SK-N-SH (cell line): ENCODE data around the gene FAM240B. TPM values are rescaled to one million over a fixed set of nuclear protein-coding genes. Genes with fewer than 3 reads are reported as not detected.

ENCODE experiments used
- CTCF ChIA-PET: fragments of 300-600, 350-600 bp; formaldehyde crosslinking; extraction: SDS; loops from one replicate; lab custom pipeline; 2021; lab: Yijun Ruan, JAX
- POLR2A ChIA-PET: fragments of 350-600 bp; sonication (Branson Sonifier 250); formaldehyde crosslinking; extraction: SDS; loops from one replicate; lab custom pipeline; 2020; ENCODE audit warnings: antibody characterized with exemption, inconsistent platforms; lab: Yijun Ruan, JAX
- DNase-seq: peaks from one replicate; pipeline ENCODE4 v3.0.0; 2012
- H2AFZ ChIP-seq: fragments of 200-600 bp; sonication (generic); 2 replicates; pipeline ENCODE4 v1.8.1; 2016; ENCODE audit warnings: antibody characterized with exemption, mild to moderate bottlenecking, low read depth
- H3F3A ChIP-seq: fragments of 200-600 bp; sonication (generic); replicated peaks from 2 replicates; pipeline ENCODE3; 2016; ENCODE audit warnings: antibody characterized with exemption, mild to moderate bottlenecking; ENCODE audit not compliant: insufficient read depth
- H3K27ac ChIP-seq, 2 experiments: fragments of 200-500 bp in 1 of 2; fragments of 200-600 bp in 1 of 2; sonication (Bioruptor generic) in 1 of 2; sonication (generic), shearing (Covaris generic) in 1 of 2; 2 replicates each; pipeline versions ENCODE4 v1.5.1 to v1.6.1; 2014 to 2016; ENCODE audit warnings: low read depth in 2 of 2, inconsistent platforms in 1 of 2, low read length in 1 of 2, mild to moderate bottlenecking in 1 of 2, mixed read lengths in 1 of 2
- H3K27me3 ChIP-seq: fragments of 200-600 bp; sonication (generic), shearing (Covaris generic); 2 replicates; pipeline ENCODE4 v1.6.1; 2016; ENCODE audit warnings: mixed run types; ENCODE audit not compliant: insufficient read depth
- H3K36me3 ChIP-seq, 2 experiments: fragments of 200-500 bp in 1 of 2; fragments of 200-600 bp in 1 of 2; sonication (Bioruptor generic) in 1 of 2; sonication (generic) in 1 of 2; replicated peaks in 1 of 2; 2 replicates each; pipeline versions ENCODE3 to v1.5.1; 2014 to 2016; ENCODE audit warnings: low read length in 1 of 2, mild to moderate bottlenecking in 1 of 2; ENCODE audit not compliant: insufficient read depth in 2 of 2, control insufficient read depth in 1 of 2
- H3K4me1 ChIP-seq, 2 experiments: fragments of 200-500 bp in 1 of 2; fragments of 200-600 bp in 1 of 2; sonication (Bioruptor generic) in 1 of 2; sonication (generic), shearing (Covaris generic) in 1 of 2; 2 replicates each; pipeline versions ENCODE4 v1.5.1 to v1.6.1; 2014 to 2016; ENCODE audit warnings: low read depth in 1 of 2, low read length in 1 of 2, mixed run types in 1 of 2; ENCODE audit not compliant: insufficient read depth in 2 of 2, control insufficient read depth in 1 of 2
- H3K4me2 ChIP-seq: fragments of 200-600 bp; sonication (generic), shearing (Covaris generic); 2 replicates; pipeline ENCODE4 v1.6.1; 2017; ENCODE audit warnings: mixed run types
- H3K4me3 ChIP-seq, 2 experiments: fragments of 200-500 bp in 1 of 2; fragments of 200-600 bp in 1 of 2; sonication (Bioruptor generic) in 1 of 2; sonication (generic), shearing (Covaris generic) in 1 of 2; 2 replicates each; pipeline versions ENCODE4 v1.5.1 to v1.8.1; 2014 to 2016; ENCODE audit warnings: low read depth in 2 of 2, inconsistent platforms in 1 of 2, low read length in 1 of 2, mild to moderate bottlenecking in 1 of 2, mixed read lengths in 1 of 2, moderate library complexity in 1 of 2
- H3K79me2 ChIP-seq: fragments of 200-600 bp; sonication (generic); 2 replicates; pipeline ENCODE4 v1.8.1; 2017; ENCODE audit warnings: mild to moderate bottlenecking; ENCODE audit not compliant: insufficient read depth
- H3K9ac ChIP-seq: fragments of 200-600 bp; sonication (generic); 2 replicates; pipeline ENCODE4 v1.6.1; 2017; ENCODE audit warnings: mixed run types
- H3K9me2 ChIP-seq: fragments of 200-600 bp; sonication (generic); 2 replicates; pipeline ENCODE4 v1.6.1; 2017; ENCODE audit warnings: mixed run types
- H3K9me3 ChIP-seq: fragments of 200-600 bp; sonication (generic); 2 replicates; pipeline ENCODE4 v1.6.1; 2017; ENCODE audit warnings: mixed run types, mild to moderate bottlenecking, moderate library complexity
- H4K20me1 ChIP-seq: fragments of 200-600 bp; sonication (generic); 2 replicates; pipeline ENCODE4 v1.6.1; 2017; ENCODE audit warnings: mild to moderate bottlenecking, mixed run types; ENCODE audit not compliant: insufficient read depth
- CHD2 ChIP-seq: fragments of 150-350 bp; IDR thresholded peaks from 2 replicates; pipeline ENCODE4 v1.6.1; 2018; ENCODE audit warnings: low read length; ENCODE audit not compliant: partially characterized antibody
- EP300 ChIP-seq, 2 experiments: IDR thresholded peaks; 2 replicates each; pipeline versions ENCODE4 v1.4.0 to v1.6.1; 2012; ENCODE audit warnings: borderline replicate concordance in 1 of 2, low read depth in 1 of 2, low read length in 1 of 2
- FOSL2 ChIP-seq: IDR thresholded peaks from 2 replicates; pipeline ENCODE4 v1.4.0; 2012; ENCODE audit warnings: low read depth, mild to moderate bottlenecking, moderate library complexity, borderline replicate concordance
- FOXJ3 ChIP-seq: sonication (generic); formaldehyde crosslinking; IDR thresholded peaks from 2 replicates; pipeline ENCODE4 v1.5.1; 2020; ENCODE audit warnings: mild to moderate bottlenecking, missing genetic modification reagents
- FOXM1 ChIP-seq: IDR thresholded peaks from 2 replicates; pipeline ENCODE4 v1.4.0; 2012; ENCODE audit warnings: low read depth, mild to moderate bottlenecking
- GABPA ChIP-seq: IDR thresholded peaks from 2 replicates; pipeline ENCODE4 v1.4.0; 2012; ENCODE audit warnings: low read depth, mild to moderate bottlenecking
- GATA2 ChIP-seq: sonication (generic); formaldehyde crosslinking; IDR thresholded peaks from 2 replicates; pipeline ENCODE4 v1.5.0; 2020; ENCODE audit warnings: mild to moderate bottlenecking, missing genetic modification reagents
- IRF3 ChIP-seq: fragments of 150-350 bp; IDR thresholded peaks from 2 replicates; pipeline ENCODE4 v1.6.1; 2016; ENCODE audit warnings: mild to moderate bottlenecking, low read depth, low read length
- MAX ChIP-seq: IDR thresholded peaks from 2 replicates; pipeline ENCODE4 v1.4.0; 2012; ENCODE audit warnings: low read depth
- MEF2A ChIP-seq: IDR thresholded peaks from 2 replicates; pipeline ENCODE4 v1.4.0; 2012; ENCODE audit warnings: low read depth, borderline replicate concordance
- MXI1 ChIP-seq: IDR thresholded peaks from 2 replicates; pipeline ENCODE4 v1.6.1; 2012; ENCODE audit warnings: mild to moderate bottlenecking, low read depth, low read length, improper control_type of control experiment
- NRF1 ChIP-seq: IDR thresholded peaks from 2 replicates; pipeline ENCODE4 v1.6.1; 2012; ENCODE audit warnings: low read depth, mild to moderate bottlenecking, low read length
- RAD21 ChIP-seq: IDR thresholded peaks from 2 replicates; pipeline ENCODE4 v1.6.1; 2012; ENCODE audit warnings: mild to moderate bottlenecking, low read length
- RCOR1 ChIP-seq: fragments of 150-350 bp; IDR thresholded peaks from 2 replicates; pipeline ENCODE4 v1.6.1; 2017; ENCODE audit warnings: antibody characterized with exemption, low read length
- RFX5 ChIP-seq: IDR thresholded peaks from 2 replicates; pipeline ENCODE4 v1.6.1; 2012; ENCODE audit warnings: mild to moderate bottlenecking, improper control_type of control experiment, low read length
- RXRA ChIP-seq: IDR thresholded peaks from 2 replicates; pipeline ENCODE4 v1.4.0; 2012; ENCODE audit warnings: low read depth, mild to moderate bottlenecking, borderline replicate concordance
- SMC3 ChIP-seq: IDR thresholded peaks from 2 replicates; pipeline ENCODE4 v1.6.1; 2012; ENCODE audit warnings: low read depth, low read length, improper control_type of control experiment
- TEAD4 ChIP-seq: IDR thresholded peaks from 2 replicates; pipeline ENCODE4 v1.4.0; 2012; ENCODE audit warnings: mild to moderate bottlenecking, borderline replicate concordance; ENCODE audit not compliant: insufficient read depth
- WGBS: methylation state at CpG from one replicate; pipeline ENCODE4 v1.1.6; 2017; ENCODE audit warnings: low lambda C conversion rate; 5-methylcytosine and 5-hydroxymethylcytosine counted together
- polyA plus RNA-seq, 3 experiments: library from polyadenylated mRNA; depleted of rRNA; stranded (reverse); fragments of >200 nt; gene quantifications; 2 replicates each; pipeline ENCODE4 v1.2.3, GENCODE V29; 2012
- TF ChIP-seq, protein P1 (sequence below): fragments of 200-600 bp; sonication (generic); IDR thresholded peaks from 2 replicates; pipeline ENCODE4 v1.6.1; 2017; ENCODE audit warnings: antibody characterized with exemption, mild to moderate bottlenecking, moderate library complexity
- TF ChIP-seq, protein P2 (sequence below): fragments of 150-350 bp; IDR thresholded peaks from 2 replicates; pipeline ENCODE4 v1.6.1; 2017; ENCODE audit warnings: antibody characterized with exemption, low read length, low read depth, borderline replicate concordance

FAM240B gene
- polyA plus RNA-seq, 1 of the 3 experiments (the other 2 are of a cell fraction) = not detected

DNA sequence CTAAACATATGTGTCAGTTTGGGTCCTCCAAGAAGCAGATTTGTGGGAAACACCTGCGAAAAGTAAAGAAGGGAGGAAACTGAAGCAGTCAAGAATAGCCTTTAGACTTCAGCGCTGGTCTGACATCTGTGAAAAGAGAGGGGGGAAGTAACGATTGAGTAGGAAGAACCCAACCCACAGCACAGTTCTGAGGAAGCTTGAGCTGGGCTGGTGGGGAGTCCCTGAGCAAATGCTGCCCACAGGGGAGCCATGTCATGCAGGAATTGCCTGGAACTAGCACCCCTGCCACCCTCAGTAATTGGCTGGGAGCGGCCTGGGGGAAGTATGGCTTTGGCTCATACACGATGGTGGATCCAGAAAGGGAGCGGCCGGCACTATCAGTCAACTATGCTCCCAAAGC is 20.6 kb downstream of the FAM240B start:
- Histone ChIP-seq H3K27me3 (no peaks in the 10 kb centered on the region), H3K9ac (no peak overlapping the region), H3K36me3 (no peaks in the 10 kb centered on the region), H3K9me2 (no peaks in the 10 kb centered on the region), H3F3A (no peaks in the 10 kb centered on the region), H4K20me1 (no peaks in the 10 kb centered on the region), H3K27ac (no peak overlapping the region), H3K9me3 (no peaks in the 10 kb centered on the region), H2AFZ (no peak overlapping the region), H3K4me1 (no peaks in the 10 kb centered on the region), H3K4me2 (no peak overlapping the region), H3K4me3 (no peak overlapping the region), H3K79me2 (no peaks in the 10 kb centered on the region)
- POLR2A ChIA-PET = no interaction called here
- DNase-seq = no peak
- CTCF ChIA-PET = interaction anchor here (1.0 kb wide), 1 partner anchor 12 kb away, joined by 3 read pairs; no protein-coding TSS in a partner anchor
- WGBS = 70% methylated on average over 3 of the region's 7 CpGs
- TF ChIP-seq RXRA (no peak), FOSL2 (no peak), GATA2 (CRISPR knock-in tag) (no peak), SMC3 (no peak), MEF2A (no peak), MAX (no peak), FOXJ3 (CRISPR knock-in tag) (no peak), MXI1 (no peak), RFX5 (no peak)

DNA sequence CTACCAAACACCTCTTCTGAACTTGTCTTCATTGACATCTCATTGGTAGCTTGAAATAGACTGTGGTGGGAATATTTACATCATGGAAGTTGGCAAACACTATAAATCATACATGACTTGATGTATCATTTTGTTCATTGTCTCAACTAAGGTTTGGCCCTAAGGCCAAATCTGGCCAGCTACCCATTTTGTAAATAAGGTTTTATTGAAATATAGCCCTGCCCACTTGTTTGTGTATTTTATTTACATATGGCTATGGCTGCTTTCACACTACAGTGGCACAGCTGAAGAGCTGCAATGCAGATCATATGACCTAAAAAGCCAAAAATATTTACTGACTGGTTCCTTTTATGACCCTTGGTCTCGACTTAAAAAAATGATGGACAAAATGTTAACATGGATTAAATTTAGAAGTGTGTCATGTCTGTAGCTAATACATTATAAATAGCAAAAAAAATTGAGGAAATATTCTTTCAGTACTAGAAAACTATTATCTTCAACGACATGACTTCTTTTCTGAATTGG is 22.1 kb downstream of the FAM240B start:
- no peaks in the 10 kb centered on the region for H3K9me3 ChIP-seq
- no peak for TF ChIP-seq EP300 (IDR thresholded peaks at IDR 0.05; ENCODE audit: borderline replicate concordance in 1 of 2, low read depth in 1 of 2, low read length in 1 of 2)
- TF ChIP-seq RXRA = no peak
- TF ChIP-seq RAD21 = no peak
- TF ChIP-seq, protein P1, sequence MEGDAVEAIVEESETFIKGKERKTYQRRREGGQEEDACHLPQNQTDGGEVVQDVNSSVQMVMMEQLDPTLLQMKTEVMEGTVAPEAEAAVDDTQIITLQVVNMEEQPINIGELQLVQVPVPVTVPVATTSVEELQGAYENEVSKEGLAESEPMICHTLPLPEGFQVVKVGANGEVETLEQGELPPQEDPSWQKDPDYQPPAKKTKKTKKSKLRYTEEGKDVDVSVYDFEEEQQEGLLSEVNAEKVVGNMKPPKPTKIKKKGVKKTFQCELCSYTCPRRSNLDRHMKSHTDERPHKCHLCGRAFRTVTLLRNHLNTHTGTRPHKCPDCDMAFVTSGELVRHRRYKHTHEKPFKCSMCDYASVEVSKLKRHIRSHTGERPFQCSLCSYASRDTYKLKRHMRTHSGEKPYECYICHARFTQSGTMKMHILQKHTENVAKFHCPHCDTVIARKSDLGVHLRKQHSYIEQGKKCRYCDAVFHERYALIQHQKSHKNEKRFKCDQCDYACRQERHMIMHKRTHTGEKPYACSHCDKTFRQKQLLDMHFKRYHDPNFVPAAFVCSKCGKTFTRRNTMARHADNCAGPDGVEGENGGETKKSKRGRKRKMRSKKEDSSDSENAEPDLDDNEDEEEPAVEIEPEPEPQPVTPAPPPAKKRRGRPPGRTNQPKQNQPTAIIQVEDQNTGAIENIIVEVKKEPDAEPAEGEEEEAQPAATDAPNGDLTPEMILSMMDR = no peak
- no peak for TF ChIP-seq FOXM1
- TF ChIP-seq IRF3 = no peak
- TF ChIP-seq, protein P2, sequence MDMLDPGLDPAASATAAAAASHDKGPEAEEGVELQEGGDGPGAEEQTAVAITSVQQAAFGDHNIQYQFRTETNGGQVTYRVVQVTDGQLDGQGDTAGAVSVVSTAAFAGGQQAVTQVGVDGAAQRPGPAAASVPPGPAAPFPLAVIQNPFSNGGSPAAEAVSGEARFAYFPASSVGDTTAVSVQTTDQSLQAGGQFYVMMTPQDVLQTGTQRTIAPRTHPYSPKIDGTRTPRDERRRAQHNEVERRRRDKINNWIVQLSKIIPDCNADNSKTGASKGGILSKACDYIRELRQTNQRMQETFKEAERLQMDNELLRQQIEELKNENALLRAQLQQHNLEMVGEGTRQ = no peak
- no peak for TF ChIP-seq TEAD4
- no peak for TF ChIP-seq GABPA
- TF ChIP-seq RCOR1 = no peak
- TF ChIP-seq CHD2 = no peak
- TF ChIP-seq NRF1 = no peak
- no peak for TF ChIP-seq MAX
- no peak for TF ChIP-seq MXI1
- H3K4me1 ChIP-seq = no peaks in the 10 kb centered on the region; a peak in 1 of 4 replicates
- H2AFZ ChIP-seq = no peak overlapping the region
- no peak overlapping the region for H3K27ac ChIP-seq
- H3K9ac ChIP-seq = no peak overlapping the region
- ChIA-PET CTCF (interaction anchor here (0.9 to 1.1 kb wide), 2 partner anchors 8 to 11 kb away, joined by 3 read pairs; no protein-coding TSS in a partner anchor), POLR2A (no interaction called here)
- no peaks in the 10 kb centered on the region for H3K36me3 ChIP-seq
- H3F3A ChIP-seq = no peaks in the 10 kb centered on the region
- no peak for DNase-seq
- no peaks in the 10 kb centered on the region for H3K27me3 ChIP-seq
- 11% methylated on average over 2 of the region's 2 CpGs for WGBS
- H3K9me2 ChIP-seq = no peaks in the 10 kb centered on the region
- no peak overlapping the region for H3K4me3 ChIP-seq
- H3K79me2 ChIP-seq = no peaks in the 10 kb centered on the region
- H3K4me2 ChIP-seq = no peak overlapping the region
- H4K20me1 ChIP-seq = no peaks in the 10 kb centered on the region
